NCI-H510A treated with DMSO at 0.1 percent for 48 hours (cell line): Measurements from ENCODE around the gene BAIAP3.

ENCODE experiments used
- DNase-seq: peaks from one replicate; lab custom pipeline; 2025; lab: John Stamatoyannopoulos, UW

The BAIAP3 gene

DNA sequence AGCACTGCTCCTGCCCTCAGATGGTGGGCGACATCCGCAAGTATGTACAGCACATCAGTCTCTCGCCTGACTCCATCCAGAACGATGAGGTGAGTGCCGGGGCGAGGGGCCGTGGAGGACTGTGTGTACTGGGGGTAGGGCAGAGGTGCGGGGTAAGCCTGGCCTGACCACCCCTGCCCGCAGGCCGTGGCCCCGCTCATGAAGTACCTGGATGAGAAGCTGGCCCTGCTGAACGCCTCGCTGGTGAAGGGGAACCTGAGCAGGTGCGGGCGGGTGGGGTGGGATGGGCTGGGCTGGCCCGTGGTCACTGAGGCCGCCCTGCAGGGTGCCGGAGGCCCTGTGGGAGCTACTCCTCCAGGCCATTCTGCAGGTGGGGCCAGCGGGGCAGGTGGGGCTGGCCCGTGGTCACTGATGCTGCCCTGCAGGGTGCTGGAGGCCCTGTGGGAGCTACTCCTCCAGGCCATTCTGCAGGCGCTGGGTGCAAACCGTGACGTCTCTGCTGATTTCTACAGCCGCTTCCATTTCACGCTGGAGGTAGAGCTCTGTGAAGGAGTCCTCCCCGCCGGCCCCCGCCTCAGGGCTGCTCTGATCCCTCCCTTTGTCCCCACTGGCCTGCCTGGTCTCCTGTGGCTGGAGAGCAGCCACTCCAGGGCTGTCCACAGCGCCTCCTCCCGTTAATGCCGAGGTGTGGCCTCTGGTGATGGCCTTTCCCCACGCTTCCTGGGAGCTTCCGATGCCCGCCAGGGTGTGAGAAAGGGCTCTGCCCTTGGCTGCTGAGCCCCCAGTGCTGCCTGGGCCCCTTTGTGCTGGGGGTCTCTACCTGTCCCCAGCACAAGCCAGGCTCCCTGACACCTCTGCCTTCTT, 13.2 kb downstream of the BAIAP3 start:
- DNase-seq, result no peak

DNA sequence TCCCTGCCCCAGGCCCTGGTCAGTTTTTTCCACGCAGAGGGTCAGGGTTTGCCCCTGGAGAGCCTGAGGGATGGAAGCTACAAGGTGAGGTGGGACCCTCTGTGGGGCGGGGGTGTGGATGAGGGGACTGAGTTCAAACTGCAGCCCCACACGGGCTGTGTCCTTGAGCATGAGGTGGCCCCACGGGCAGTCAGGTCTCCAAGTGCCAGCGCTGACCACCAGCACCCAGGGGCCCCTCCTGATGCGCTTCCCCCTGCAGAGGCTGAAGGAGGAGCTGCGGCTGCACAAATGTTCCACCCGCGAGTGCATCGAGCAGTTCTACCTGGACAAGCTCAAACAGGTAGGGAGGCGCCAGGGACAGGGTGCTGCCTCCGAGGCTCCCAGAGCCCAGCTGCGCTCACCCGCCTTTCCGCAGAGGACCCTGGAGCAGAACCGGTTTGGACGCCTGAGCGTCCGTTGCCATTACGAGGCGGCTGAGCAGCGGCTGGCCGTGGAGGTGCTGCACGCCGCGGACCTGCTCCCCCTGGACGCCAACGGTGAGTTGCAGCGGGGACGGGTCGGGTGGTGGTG, 13.9 kb downstream of the BAIAP3 start:
- no peak for DNase-seq

DNA sequence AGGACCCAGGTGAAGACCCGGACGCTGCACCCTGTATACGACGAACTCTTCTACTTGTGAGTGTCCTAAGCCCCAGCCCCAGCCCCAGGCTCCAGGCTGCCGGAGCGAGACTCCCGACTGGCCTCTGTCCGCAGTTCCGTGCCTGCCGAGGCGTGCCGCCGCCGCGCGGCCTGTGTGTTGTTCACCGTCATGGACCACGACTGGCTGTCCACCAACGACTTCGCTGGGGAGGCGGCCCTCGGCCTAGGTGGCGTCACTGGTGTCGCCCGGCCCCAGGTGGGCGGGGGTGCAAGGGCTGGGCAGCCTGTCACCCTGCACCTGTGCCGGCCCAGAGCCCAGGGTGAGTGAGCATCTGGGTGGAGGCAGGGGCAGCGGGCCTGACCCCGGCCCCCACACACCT, 14.5 kb downstream of the BAIAP3 start:
- no peak for DNase-seq

DNA sequence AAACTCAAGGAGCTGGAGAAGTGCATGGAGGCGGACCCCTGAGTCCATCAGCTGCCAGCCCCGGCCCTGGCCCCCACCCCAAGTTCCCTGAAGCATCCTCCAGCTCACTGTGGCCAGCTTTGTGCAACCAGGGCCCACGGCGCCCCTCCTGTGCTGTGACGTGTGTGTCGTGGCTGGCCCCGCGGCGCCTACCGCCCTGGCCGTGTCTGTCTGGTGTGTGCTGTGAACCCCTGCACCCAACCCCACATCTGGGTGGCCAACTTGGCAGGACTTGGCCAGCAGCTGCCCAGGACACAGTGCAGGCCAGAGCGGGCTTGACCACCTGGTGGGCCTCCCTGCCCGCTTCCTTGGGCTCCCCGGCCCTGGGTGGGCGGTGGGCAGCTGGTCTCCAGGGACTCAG, 15.0 kb downstream of the BAIAP3 start:
- no peak for DNase-seq

DNA sequence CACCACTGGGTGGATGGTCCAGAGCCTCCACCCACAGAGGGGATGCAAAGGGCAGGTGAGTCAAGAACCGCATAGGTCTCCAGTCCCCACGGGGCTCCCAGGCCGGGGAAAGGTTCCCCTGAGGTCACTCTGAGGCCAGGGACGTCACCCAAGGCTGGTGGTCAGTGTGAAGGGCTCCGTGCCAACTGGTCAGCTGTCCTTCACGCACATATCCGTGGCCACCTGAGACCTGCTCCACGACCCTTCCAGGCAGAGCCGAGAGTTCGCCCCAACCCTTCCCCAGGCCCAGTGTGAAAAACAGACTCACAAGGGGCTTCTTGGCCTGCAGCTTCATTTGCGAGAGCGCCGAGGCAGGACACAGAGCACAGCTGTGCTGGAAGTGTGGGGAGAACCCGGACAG, 15.5 kb downstream of the BAIAP3 start:
- DNase-seq, result no peak

DNA sequence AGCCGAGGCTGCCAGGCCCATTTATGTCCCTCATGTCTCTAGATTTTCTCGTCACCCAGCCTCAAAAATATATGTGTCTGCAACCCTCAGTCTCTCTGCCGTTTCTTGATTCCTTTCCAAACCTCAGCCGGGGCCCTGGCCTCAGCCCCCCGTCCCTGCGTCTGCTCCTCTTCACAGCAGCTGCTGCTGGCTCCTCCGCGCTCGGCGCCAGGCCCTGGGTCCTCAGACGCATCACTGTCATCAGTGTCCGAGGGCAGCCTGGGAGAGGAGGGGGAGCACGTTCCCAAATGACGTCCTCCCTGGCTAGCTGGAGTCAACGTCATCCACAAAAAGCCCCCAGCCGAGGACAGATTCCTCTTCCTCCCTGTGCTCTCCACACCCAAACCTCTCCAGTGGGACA, 15.9 kb downstream of the BAIAP3 start:
- no peak for DNase-seq

DNA sequence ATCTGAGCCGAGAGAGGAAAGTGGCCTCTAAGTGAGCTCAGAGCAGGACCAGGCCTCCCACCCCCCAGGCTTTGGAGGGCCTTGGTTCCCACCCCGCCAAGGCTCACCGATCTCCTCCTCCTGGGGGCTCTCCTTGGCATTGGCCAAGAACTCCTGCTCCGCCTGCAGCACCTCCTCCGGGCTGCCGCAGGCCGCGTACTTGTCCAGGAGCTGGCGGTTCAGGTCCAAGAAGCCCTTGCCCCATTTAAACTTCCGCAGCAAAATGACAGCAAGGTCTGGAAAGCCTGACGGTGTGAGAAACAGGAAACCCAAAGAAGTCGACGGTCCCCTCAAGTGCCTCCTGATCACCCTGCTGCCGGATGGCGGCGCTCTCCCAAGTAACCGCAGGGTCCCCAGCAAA, 16.5 kb downstream of the BAIAP3 start:
- no peak for DNase-seq

DNA sequence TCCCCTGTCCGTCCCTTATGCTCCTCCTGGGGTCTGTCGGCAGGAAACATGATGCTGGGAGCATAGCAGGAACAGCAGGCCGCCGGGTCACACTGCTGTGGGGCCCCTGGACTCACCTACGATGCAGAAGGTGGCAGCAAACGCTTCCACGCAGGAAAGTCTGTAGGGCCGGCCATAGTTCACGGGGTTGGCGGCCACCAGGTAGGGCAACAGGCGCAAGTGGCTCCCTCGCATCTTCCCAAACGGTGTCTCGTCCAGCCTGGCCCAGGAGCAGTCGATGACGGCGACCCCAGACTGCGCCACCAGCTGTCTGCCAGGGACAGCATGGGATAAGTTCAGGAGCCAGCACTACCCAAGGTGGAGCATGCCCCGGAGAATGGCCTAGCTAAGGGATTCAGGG, 17.2 kb downstream of the BAIAP3 start:
- DNase-seq, result no peak

DNA sequence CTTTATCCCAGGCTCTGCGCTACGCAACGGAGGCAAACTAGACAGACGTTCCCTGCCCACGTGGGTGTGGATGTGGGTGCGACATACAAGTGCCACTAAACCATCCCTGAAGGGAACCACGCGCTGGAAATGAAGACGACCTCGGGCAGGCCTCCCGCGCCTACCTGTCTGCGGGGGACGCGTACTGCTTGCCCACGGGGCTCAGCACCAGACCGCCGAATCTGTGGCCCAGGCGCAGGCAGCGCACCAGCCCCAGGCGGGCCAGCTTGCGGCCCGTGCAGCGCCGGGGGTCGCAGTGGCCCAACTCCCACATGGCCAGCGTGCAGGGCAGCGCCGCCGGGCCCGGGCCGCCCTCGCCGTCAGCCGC, 17.8 kb downstream of the BAIAP3 start:
- no peak for DNase-seq

DNA sequence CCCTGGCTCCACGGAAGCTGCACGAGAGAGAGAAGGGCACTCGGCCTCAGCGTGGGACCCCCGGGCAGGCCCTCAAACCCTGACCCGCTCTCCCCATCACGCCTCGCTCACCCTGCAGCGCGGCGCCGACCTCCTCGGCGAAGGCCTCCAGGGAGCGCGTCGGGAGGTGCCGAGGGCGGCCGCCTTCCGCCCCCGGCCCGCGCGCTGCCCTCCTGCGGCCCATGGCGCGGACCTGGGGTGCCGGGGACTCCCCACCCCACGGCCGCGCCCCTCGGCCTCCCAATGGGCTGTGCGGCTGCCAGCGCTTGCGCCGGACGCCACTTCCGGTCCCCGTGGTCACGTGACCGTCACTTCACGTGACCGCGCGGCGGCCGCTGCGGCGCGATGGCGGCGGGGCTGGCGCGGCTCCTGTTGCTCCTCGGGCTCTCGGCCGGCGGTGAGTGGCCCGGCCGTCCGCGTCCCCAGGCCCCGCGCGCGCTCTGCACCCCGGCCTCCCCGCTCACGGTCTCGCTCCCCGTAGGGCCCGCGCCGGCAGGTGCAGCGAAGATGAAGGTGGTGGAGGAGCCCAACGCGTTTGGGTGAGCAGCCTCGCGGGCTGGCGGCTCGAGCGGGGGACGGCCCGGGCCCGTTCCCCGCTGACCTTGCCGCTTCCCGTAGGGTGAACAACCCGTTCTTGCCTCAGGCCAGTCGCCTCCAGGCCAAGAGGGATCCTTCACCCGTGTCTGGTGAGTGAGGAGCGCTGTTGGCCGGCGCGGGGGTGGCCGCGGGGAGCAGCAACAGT, 18.3 kb downstream of the BAIAP3 start, which contains the start of the genes GNPTG and TSR3:
GNPTG (plus strand) TSS at position 350 of the 781 bp plus-strand sequence; CDS start at position 385, 35 bp downstream.
TSR3 (minus strand) TSS at position 297 of the 781 bp plus-strand sequence; CDS start at position 223, 74 bp downstream.
- peak; percentile 20 for DNase-seq

DNA sequence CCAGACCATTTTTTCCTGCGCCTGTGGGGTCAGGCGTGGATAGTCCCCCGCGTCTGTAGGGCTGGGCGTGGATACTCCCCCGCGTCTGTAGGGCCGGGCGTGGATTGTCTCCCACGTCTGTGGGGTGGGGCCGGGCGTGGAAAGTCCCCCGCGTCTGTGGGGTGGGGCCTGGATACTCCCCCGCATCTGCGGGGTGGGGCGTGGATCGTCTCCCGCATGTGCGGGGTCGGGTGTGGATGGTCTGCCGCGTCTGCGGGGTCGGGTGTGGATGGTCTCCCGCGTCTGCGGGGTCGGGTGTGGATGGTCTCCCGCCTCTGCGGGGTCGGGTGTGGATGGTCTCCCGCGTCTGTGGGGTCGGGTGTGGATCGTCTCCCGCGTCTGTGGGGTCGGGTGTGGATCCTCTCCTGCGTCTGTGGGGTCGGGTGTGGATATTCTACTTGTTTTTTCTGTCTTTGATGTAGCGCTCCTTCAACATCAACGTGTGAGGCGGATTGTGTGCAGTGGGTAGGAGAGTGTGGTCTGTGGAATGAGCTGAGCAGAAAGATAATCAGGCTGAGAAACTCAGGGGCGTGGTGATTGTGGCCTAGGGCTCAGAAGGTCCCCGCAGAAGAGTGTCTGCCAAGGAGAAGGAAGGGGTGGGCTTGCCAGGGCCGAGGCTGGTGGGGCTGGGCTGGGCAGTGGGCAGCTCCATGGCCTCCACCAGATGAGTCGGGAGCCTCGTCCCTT, 21.5 kb downstream of the BAIAP3 start:
- DNase-seq, result no peak

DNA sequence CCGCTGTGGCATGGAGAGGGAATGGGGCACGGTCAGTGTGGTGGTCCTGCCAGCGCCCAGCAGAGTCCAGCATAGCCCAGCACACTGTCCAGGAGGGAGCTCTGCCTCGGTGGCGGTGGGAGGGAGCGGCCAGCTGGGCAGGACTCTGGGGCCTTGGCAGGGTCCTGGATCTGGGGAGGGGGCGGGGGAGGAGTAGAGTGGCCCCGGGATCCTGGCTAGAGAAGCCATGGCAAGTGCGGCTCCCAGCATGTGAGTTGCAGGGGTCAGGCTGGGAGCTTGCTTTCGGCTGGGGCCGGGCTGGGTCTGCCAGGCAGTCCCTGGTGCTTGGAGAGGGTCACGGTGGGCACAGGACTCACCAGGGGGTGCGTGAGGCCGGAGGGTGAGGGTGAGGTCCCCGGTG, 22.1 kb downstream of the BAIAP3 start:
- DNase-seq, result no peak

DNA sequence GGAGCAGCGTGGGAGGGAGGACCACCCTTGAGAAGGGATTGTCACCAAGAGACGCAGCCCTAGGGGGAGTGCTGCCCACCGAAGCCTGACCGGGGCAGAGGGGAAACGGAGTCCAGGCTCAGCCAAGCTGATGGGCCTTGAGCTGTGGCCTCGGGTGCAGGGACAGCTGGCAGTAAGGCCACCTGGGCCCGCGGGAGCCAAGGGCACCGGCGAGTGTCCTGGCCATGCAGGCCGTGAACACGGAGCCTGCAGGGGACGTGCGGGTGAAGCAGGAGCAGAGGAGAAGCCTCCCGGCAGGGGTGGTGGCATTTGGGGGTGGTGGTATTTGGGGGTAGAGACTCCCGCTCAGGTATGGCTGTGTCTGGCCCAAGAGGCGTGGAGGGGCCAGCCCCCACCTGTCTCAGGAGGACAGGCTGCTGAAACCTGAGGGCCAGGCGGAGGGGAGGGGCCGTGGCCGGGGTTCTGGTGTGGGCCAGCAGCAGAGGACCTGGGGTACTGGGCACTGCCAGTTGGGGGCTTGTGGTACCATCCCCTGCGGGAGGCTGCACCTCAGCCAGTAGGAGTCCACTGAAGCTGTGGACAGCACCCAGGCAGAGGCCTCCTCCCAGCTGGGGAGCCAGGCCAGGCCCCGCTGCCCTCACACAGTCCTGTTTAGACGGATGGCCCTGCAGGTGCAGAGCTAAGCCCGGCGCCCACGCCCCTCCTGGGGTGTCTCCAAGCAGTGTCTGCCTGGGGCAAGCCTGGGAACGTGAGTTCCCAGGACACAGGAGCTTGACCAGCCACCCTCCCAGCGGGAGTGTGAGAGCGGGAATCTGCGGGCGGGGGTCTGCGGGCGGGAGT, 22.8 kb downstream of the BAIAP3 start:
- no peak for DNase-seq

DNA sequence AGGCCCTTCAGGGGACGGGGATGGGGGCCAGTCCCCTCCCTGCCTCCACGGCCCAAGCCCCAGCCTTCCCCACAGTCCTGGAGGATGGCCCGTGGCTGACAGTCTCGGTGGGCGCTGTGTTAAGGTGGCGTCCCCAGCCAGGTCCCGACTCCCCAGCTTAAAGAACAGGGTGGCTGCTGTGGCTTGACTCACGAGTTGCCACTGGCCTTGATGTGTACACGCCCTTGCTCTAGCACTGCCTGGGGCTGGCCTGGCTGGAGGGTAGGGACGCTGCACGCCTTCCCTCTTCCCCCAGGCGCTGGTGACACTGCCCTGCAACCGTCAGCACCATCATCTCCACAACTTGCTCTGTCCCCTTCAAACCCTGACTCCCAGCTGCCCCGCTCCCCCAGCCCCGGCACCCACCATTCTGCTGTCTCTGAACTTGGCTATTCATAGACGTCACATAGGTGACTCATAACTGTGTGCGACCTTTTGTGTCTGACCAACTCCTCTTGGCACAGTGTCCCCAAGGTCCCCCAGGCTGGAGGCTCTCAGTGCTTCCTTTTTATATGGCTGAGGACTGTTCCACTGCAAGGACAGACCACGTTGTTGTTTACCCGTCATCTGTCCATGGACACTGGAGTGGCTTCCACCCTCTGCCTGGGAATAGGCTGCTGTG, 24.6 kb downstream of the BAIAP3 start:
- no peak for DNase-seq

DNA sequence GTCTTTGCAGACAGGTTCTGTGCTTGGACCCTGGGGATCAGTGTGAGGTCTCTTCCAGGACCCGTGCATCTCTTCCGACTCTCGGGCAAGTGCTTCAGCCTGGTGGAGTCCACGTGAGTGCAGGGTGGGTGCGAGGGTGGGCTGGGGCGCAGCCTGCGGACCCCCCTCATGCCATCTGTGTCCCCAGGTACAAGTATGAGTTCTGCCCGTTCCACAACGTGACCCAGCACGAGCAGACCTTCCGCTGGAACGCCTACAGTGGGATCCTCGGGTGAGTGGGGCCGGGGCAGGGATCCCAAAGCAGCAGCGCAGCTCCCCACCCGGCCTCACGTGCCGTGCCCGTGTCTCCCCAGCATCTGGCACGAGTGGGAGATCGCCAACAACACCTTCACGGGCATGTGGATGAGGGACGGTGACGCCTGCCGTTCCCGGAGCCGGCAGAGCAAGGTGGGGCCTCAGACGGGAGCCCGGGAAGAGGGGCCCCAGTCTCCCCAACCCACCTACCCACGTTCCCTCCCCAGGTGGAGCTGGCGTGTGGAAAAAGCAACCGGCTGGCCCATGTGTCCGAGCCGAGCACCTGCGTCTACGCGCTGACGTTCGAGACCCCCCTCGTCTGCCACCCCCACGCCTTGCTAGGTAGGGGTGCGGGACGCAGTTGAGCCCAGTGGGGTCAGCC, 28.4 kb downstream of the BAIAP3 start:
- no peak for DNase-seq

DNA sequence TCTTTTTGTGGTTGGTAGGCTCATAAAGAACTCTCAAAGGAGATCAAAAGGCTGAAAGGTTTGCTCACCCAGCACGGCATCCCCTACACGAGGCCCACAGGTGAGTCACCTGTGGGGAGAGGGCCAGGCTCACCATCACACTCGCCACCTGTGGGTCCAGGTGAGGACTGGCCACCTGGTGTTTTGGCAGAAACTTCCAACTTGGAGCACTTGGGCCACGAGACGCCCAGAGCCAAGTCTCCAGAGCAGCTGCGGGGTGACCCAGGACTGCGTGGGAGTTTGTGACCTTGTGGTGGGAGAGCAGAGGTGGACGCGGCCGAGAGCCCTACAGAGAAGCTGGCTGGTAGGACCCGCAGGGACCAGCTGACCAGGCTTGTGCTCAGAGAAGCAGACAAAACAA, 29.4 kb downstream of the BAIAP3 start:
- DNase-seq, result no peak

DNA sequence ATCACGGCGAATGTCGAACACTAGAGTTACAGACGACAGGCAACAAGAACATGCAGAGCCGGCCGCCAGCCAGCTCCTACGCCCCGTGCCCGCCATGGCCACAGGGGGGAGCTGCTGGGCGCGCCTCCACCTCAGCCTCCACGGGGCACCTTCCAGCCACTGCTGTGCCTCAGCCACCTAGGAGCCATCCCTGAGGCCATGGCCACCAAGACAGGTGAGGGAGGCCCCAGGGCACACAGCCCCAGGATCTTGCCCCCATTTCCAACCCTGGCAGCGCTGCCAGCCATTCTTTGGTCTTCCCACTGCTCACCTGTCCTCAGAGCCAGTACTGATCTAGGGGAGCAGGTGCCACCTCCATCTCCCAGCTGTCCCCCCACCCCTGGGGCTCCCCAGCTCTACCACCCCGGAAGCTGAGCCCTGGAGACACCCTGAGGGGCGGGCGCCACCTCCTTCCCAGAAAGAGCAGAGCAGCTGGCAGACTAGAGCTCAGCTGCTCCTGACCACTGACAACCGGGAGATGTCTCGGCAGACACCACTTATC, 30.1 kb downstream of the BAIAP3 start:
- peak; percentile 34 for DNase-seq

DNA sequence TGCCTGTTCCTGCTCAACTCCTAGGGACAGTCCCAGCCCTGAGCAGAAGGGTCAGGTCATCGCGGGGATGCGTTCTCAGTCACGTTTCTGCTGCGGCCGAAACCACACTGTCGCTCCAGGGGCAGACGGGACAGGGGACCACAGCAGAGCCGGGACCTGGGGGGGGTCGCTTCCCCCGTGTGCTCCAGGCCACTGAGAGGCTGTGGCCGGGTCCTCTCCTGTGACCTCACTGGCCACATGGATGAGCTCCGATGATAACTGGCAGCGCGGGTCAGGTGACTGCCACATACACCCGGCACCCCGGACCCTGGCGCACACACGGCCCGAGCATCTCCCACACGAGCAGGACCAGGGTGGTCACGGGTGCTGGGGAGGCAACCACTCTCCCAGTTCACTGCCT, 31.1 kb downstream of the BAIAP3 start:
- DNase-seq, result no peak

DNA sequence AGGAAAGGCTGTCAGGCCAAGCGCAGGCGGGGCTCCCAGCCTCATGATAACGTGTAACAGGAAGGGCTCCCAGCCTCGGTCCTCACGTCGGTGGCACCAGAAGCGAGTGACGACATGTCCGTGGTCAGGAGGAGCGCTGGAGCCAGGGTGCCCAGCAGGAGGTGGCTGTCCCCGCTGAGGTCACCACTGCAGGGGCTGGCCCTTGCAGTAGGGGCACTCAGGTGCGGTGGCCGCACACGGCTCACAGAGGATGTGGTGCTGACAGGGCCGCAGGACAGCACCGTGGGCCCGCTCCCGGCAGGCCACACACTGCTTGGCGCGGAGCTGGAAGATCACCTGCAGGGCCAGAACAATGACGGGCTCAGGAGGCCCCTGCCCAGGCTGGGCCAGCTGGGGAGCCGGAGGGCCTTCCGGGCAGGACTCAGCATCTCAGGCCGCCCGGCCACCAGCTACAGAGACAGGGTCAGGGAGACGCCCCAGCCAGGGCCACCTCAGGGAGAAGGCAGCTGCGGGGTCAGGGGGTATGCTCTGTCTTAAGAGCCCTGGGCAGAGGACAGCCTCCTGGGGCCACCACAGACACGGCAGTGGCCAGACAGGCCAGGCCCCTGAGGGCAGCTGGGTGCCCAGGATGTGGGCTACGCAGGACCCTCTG, 32.7 kb downstream of the BAIAP3 start:
- DNase-seq, result no peak
